ENCODE results near the gene EVI5. TPM values are rescaled to one million over a fixed set of nuclear protein-coding genes. Genes with fewer than 3 reads are reported as not detected.

The EVI5 gene
- total RNA-seq, 1 experiment from 2014 or later, result 23.2 TPM

DNA sequence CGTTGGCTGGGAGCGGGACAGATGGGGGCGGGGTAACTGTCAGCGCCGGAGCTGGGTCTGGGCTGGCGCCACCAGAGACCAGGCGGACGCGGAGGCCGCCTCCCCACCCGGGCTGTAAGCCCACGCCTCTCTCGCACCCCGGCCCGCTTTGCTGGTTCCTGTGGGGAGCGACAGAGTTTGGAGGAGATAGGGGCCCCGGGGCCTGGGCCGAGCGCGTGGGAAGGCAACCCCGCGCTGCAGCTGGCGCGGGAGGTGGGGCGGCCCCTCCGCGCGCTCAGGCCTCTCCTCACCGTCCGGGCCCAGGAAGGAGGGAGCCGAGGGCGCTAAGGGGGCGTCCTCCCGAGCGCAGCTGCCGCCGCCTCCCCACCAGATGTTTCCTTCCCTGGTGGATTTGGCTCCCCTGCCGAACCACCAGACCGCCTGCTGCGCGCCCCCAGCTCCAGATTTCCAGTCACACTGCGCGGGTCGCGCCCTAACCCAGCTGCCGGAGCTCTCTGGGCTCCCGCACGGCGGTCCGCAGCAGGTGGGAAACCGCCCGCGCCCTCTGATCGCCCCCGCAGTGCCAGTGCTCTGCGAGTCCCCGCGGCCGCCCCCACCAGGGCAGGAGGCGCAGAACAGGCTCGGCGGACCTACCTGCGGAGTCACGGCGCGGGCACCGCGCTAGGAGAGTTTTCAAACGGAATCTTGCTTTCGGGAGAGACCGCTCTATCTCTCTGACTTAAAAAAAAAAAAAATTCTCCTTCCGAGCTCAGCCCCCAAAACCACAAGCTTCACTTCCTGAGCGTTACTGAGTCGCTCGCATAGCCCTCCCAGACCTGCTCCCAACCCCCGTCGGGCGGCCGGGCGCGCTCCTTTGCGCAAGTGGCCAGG lies 299.3 kb downstream of the EVI5 start:
- intact Hi-C loops (cut with micrococcal nuclease), result no loop called here

DNA sequence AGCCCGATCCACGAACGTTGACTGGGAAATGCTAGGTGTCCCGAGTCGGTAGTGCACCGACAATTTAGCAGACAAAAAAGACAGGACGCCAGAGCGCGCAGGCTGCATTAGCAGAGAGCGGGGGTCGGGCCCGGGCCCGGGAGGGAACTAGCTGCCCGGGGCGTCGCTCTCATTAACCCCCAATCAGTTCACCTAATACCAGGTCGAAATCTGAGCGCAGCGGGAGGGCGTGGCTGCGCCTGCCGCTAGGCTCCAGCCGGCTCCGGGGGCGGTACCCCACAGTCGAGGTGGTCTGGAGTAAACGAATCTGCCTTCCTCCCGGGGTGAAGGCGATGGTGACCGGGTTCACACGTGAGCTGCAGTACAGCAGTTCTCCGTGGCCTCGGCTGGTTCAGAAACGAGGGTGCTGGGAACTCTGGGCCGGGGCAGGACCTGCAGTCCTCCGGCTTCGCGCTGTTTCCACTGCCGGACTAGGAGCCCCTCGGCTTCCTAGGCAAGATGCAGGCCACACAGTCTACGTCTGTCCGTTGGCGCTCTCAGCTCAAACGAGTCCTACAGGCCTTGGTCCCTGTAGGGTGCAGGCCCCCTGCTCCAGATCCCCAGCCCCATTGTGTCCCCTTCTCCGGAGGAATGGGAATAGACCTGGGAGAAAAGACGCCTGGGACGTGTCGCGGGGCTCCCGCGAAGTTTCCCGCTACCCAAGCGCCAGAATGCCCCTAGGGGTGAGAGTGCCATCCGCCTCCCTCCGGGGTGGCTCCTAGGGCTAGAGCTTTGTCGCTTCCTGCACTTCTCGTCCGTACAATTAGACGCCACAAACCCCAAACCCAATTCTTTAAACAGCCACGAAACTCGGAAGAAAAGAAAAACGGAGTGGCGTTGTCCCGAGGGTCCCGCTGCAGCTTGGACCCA lies 300.2 kb downstream of the EVI5 start:
- H3K4me1 Mint-ChIP-seq (ENCODE audit: insufficient read depth, unreplicated experiment), result peaks cover 6% of the 10 kb centered on the region
- no peak for TF ChIP-seq CTCF (IDR thresholded peaks at IDR 0.05; ENCODE audit: unreplicated experiment)
- ChIA-PET POLR2A (no interaction called here), CTCF (interaction anchor here (0.6 kb wide), 1 partner anchor 27 kb away, joined by 3 read pairs; no protein-coding TSS in a partner anchor)
- H3K4me3 Mint-ChIP-seq (ENCODE audit: unreplicated experiment), result peak overlapping the region; percentile 65
- H3K27me3 Mint-ChIP-seq (ENCODE audit: insufficient read depth, unreplicated experiment), result peaks cover 22% of the 10 kb centered on the region
- no peaks in the 10 kb centered on the region for H3K9me3 Mint-ChIP-seq (ENCODE audit: unreplicated experiment)
- no peak for DNase-seq (ENCODE audit: unreplicated experiment)
- H3K36me3 Mint-ChIP-seq (ENCODE audit: insufficient read depth, unreplicated experiment), result no peaks in the 10 kb centered on the region
- no peak overlapping the region for H3K27ac Mint-ChIP-seq (ENCODE audit: low read depth, unreplicated experiment)
- BruUV-seq (replicated peaks), result no TSS peak
- intact Hi-C loops (cut with micrococcal nuclease), result no loop called here

More for the DNA sequence above, 299.3 kb downstream of the EVI5 start:
- no peaks in the 10 kb centered on the region for H3K9me3 Mint-ChIP-seq (ENCODE audit: unreplicated experiment)
- H3K4me1 Mint-ChIP-seq (ENCODE audit: insufficient read depth, unreplicated experiment), result peaks cover 6% of the 10 kb centered on the region
- ChIA-PET CTCF (interaction anchor here (0.7 to 1.0 kb wide), 3 partner anchors 53 to 1569 kb away, joined by 3 to 4 read pairs (median 4); no protein-coding TSS in a partner anchor), POLR2A (interaction anchor here (0.5 kb wide), 1 partner anchor 489 kb away, joined by 4 read pairs; no protein-coding TSS in a partner anchor)
- H3K27me3 Mint-ChIP-seq (ENCODE audit: insufficient read depth, unreplicated experiment), result peaks cover 22% of the 10 kb centered on the region
- no peaks in the 10 kb centered on the region for H3K36me3 Mint-ChIP-seq (ENCODE audit: insufficient read depth, unreplicated experiment)
- peak overlapping the region; percentile 76 for H3K4me3 Mint-ChIP-seq (ENCODE audit: unreplicated experiment)
- peak; percentile 30 for TF ChIP-seq CTCF (IDR thresholded peaks at IDR 0.05; ENCODE audit: unreplicated experiment)
- H3K27ac Mint-ChIP-seq (ENCODE audit: low read depth, unreplicated experiment), result peak overlapping the region; percentile 18
- BruUV-seq (replicated peaks), result no TSS peak
- DNase-seq (ENCODE audit: unreplicated experiment), result peak; percentile 49

DNA sequence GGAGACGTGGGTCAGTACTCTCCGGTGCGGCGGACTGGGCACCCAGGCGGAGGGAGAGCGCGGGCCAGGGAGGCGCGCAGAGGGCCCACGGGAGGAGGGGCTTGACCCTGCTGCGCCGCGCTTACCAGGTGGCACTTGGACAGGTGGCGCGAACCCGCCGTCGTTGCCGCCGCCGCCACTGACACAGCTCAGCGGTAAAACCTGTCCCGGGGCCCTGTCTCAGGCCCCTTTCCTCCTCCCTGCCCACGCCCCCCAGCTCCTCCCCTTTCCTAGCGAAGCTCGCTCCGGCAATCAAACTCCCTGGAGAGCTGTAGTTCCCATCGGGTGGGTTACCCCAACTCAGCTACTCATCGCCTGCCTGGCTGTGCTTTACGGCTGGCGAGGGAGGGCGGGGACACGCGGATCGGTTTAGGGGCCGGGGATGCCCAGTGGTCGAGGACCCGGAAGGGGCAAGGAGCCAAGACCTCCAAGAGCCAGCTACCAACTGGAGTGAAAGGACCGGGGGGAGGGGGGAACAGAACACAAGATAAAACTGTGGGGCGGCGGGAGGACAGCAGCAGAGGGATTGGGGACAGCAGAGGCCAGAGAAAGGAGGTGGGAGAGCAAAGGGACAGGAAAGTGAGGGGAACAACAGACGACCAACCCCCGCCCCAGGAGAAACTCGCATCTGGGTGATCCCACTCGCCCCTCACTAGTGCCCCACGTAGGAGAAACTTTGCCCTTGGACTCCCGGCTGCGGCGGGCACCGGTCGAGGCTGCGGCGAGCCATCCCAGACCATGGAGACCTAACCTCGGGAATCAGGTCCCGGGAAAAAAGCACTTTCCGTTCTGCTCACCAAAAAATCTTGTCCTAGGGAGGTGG lies 301.1 kb downstream of the EVI5 start:
- POLR2A ChIA-PET, result no interaction called here
- no peaks in the 10 kb centered on the region for H3K9me3 Mint-ChIP-seq (ENCODE audit: unreplicated experiment)
- peak overlapping the region; percentile 65 for H3K4me3 Mint-ChIP-seq (ENCODE audit: unreplicated experiment)
- no TSS peak for BruUV-seq (replicated peaks)
- CTCF ChIA-PET, result interaction anchor here (0.6 to 0.7 kb wide), 4 partner anchors 55 to 971 kb away, joined by 3 to 4 read pairs (median 3); no protein-coding TSS in a partner anchor
- DNase-seq (ENCODE audit: unreplicated experiment), result no peak
- no peak overlapping the region for H3K27ac Mint-ChIP-seq (ENCODE audit: low read depth, unreplicated experiment)
- H3K4me1 Mint-ChIP-seq (ENCODE audit: insufficient read depth, unreplicated experiment), result peaks cover 6% of the 10 kb centered on the region
- intact Hi-C loops (cut with micrococcal nuclease), result no loop called here
- H3K36me3 Mint-ChIP-seq (ENCODE audit: insufficient read depth, unreplicated experiment), result no peaks in the 10 kb centered on the region
- TF ChIP-seq CTCF (IDR thresholded peaks at IDR 0.05; ENCODE audit: unreplicated experiment), result no peak
- H3K27me3 Mint-ChIP-seq (ENCODE audit: insufficient read depth, unreplicated experiment), result peaks cover 22% of the 10 kb centered on the region
